Activated CD8-positive, alpha-beta memory T cell treated with anti-CD3 and anti-CD28 coated beads for 1 hour (primary cell): ENCODE data around the gene DENND6A.
"Not testable (repeated sequence)": the region's sequence is repeated elsewhere in the genome, so short reads cannot be mapped to it uniquely, and the experiment has no call there.

Experiments used
- DNase-seq, 2 donors: peaks; one replicate each; pipeline ENCODE4 v3.0.0-alpha.2; 2020; ENCODE audit warnings: low read depth in 1 of 2; ENCODE audit errors: extremely low read depth in 1 of 2

The DENND6A gene, protein sequence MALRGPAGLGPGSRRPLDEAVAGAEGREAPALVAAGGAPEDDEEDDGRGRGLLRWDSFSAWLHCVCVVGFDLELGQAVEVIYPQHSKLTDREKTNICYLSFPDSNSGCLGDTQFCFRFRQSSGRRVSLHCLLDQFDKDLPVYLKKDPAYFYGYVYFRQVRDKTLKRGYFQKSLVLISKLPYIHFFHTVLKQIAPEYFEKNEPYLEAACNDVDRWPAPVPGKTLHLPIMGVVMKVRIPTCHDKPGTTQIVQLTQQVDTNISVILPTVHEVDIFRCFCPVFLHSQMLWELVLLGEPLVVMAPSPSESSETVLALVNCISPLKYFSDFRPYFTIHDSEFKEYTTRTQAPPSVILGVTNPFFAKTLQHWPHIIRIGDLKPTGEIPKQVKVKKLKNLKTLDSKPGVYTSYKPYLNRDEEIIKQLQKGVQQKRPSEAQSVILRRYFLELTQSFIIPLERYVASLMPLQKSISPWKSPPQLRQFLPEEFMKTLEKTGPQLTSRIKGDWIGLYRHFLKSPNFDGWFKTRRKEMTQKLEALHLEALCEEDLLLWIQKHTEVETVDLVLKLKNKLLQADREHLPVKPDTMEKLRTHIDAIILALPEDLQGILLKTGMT

DNA sequence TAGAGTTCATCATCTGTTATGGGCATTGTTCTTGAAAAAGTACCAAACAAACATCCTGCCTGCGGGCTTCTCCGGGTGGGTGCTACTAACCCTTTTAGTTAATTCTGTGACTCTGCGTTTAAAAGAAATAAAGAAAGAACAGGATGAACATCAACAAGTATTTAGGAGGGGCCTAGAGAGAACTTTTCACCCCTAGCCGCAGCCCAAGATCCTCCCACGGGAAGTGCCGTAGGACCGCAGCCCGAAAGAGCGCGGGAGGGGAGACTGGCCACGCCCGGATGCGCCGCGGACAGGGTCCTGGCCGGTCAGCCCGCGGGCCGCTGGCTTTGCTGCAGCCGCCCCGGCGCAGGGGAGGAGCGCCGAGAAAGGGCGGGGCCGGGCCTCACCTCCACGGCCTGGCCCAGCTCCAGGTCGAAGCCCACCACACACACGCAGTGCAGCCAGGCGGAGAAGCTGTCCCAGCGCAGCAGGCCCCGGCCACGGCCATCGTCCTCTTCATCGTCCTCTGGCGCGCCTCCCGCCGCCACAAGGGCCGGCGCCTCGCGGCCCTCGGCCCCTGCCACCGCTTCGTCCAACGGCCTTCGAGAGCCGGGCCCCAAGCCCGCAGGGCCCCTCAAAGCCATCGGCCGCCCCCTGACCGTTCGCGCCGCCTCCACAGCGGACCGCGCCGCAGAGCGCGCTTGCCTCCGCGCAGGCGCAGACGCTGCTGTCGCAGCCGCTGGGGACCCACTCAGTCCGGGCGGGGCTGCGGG is at the start of gene DENND6A:
TSS of gene DENND6A (minus strand) at position 682 of the 752 bp plus-strand sequence. CDS start at position 623, 59 bp downstream.
- peak; percentile 88 to 93 for DNase-seq

DNA sequence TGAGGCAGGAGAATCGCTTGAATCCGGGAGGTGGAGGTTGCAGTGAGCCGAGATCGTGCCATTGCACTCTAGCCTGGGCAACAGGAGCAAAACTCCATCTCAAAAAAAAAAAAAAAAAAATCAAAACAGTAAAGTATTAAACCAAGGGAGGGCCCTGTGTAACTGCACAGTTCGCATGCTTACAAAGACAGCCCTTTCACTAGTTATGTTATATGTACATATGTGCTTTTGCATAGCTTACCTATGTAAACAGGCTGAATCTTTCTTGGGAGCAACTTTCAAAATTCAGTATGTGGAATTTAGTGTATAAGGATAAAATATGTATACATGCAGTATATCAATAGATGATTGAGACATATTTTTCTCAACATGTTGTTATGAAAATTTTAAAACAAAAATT is 47.1 kb upstream of the DENND6A start:
- DNase-seq, result no peak

DNA sequence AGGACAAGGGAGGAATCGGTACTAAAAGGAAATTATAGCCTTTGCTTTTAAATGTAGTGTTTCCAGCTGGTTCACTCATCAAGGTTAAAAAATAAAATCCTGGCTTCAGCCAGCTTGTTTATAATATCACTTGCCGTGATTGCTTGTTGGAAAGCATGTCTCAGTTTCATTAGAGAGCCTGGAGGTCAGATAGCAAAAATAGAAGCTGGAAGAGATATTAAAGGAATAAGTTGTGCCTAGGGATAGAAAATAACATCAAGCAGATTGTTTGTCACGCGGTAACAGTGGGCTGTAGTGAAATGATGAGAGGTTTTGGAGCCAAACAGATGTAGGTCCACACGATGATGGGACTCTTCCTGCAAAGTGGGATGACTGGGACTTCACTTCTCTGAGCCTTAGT is 45.5 kb upstream of the DENND6A start:
- DNase-seq, result no peak

DNA sequence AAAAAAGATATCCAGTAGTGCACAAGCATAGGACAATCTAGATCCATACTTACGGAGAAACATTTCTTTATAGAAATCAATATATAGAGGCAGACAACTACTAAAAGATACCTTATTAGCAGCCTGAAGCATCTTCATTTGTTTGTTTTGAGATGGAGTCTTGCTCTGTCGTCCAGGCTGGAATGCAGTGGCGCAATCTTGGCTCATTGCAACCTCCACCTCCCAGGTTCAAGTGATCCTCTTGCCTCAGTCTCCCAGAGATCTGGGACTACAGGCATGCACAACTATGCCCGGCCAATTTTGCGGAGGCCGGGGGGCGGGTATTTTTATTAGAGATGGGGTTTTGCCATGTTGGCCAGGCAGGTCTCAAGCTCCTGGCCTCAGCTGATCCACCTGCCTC is 45.0 kb upstream of the DENND6A start:
- no peak for DNase-seq

DNA sequence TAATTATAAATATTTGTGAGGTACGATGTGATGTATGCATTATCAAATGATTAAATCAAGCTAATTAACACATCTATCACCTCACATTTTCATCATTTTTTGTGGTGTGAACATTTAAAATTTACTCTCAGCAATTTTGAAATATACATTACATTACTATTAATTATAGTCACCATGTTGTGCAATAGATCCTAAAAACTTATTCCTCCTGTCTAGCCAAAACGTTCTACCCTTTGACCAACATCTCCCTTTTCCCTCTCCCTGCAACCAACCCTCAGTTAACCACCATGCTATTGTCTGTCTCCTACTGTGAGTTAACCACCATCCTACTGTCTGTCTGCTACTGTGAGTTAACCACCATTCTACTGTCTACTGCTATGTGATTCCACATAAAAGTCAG is 42.5 kb upstream of the DENND6A start:
- DNase-seq, result no peak

DNA sequence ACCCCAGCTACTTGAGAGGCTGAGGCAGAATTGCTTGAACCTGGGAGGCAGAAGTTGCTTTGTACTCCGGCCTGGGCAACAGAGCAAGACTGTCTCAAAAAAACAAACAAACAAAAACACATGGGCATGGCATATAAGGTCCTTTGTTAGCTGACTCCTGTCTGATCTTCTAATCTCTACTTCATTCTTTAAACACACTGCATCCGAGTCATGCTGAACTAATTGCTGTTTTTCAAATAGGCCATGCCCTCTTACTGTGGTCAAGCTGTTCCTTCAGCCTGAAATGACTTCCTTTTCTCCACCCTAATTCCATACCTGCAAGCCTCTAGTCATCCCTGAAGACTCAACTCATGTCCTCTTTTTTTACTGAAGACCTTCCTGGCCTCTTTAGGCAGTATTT is 40.9 kb upstream of the DENND6A start:
- no peak for DNase-seq

DNA sequence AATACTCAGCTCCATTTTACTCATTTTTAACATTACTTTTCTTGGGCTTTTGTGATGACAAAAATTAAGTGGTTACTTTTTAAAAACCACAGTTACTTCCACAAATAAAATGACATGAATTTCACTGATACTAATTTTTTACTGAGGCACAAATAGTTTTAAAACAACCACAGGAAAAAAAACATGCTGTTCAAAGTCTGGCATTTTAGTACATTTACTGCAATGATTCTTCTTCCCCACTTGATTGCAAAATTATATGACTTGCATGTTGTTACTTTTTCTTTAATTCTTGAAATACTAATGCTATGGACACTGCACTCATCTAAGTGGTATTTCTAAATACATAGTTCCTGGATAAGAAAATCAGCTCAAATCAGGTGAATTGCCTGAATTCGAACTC is 38.4 kb upstream of the DENND6A start:
- no peak for DNase-seq

DNA sequence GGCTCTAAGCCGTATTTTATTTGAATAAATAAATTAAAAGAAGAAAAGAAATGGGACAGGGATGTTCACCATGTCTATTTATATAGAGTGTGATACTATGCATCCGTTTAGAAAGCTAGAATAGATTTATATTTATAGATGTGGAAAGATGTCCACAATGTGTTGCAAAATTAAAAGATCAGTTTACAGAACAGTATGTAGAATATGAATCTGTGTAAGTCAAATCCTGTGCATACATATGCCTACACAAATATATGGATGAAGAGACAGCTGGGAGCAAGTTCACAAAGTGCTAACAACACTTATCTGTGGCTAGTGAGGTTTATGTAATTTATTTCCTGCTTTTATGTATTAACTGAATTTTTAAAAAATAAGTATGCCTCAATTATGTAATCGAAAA is 37.8 kb upstream of the DENND6A start:
- no peak for DNase-seq

DNA sequence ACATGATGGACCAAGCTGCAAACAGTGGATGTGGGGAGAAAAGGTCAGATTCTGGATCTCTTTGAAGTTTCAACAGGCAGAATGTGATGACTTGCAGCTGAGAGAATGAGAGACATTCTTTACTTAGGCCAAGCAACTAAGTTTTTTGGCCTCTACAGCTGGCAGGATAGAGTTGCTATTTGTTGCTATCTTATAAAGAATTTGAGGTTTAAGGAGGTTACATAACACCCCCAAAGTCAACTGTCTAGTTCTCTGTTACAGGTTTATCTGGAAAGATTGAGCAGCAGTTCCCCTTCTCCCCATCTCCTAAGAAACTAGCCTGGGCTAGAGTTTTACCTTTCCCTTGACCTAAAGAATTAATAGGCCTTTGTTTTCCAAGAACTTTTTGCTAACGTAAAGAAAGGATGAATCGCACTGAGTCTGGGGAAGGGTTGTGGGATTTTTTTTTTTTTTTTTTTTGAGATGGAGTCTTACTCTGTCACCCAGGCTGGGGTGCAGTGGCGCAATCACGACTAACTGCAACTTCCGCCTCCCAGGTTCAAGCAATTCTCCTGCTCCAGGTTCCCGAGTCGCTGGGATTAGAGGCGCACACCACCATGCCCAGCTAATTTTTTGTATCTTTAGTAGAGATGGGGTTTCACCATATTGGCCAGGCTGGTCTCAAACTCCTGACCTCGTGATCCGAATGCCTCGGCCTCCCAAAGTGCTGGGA is 36.6 kb upstream of the DENND6A start:
- DNase-seq, result no peak

DNA sequence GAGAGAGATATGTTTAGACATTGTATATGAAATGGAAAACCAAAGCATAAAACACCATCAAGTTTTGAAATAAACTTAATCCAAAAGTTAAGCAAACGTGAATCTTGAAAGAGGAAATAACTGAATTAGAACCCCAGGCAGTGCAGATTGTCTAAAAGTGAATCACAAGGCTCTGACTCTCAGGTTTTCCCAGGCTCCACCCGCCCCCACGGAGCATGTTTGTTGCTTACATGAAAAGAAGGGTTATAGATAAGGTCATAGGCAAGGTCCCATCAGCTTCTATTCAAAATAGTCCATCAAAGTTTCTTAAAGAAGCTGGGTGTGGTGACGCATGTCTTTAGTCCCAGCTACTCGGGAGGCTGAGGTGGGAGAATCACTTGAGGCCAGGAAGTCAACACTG is 34.2 kb upstream of the DENND6A start:
- DNase-seq, result no peak

DNA sequence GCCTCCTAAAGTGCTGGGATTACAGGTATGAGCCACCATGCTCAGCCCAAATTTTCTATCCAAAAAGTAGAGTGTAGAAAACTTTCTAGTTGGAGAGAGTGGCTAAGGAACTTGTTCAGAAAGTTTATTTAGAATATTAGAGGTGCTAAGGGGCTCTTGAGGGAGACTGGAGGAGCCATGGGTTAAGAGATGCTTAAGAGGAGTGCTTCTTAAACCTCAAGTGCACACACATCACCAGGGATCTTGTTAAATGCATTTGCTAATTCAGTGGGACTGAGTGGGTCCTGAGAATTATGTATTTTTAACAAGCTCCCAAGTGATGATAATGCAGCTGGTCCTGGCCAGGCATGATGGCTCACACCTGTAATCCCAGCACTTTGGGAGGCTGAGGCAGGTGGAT is 33.5 kb upstream of the DENND6A start:
- no peak for DNase-seq

DNA sequence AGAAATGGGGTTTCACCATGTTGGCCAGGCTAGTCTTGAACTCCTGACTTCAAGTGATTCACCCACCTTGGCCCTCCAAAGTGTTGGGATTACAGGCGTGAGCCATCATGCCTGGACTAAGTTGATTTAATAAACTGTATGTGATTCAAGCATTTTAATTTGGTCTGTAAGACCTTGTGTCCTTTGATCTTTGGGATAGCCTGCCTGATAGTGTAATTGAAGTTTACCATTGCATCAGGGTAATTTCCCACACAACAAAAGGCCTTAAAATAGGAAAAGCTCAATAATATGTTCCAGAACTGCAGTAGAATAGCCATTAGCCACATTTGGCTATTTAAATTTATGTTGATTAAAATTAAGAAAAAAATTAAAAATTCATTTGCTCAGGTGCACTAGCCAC is 25.2 kb upstream of the DENND6A start:
- no peak for DNase-seq

DNA sequence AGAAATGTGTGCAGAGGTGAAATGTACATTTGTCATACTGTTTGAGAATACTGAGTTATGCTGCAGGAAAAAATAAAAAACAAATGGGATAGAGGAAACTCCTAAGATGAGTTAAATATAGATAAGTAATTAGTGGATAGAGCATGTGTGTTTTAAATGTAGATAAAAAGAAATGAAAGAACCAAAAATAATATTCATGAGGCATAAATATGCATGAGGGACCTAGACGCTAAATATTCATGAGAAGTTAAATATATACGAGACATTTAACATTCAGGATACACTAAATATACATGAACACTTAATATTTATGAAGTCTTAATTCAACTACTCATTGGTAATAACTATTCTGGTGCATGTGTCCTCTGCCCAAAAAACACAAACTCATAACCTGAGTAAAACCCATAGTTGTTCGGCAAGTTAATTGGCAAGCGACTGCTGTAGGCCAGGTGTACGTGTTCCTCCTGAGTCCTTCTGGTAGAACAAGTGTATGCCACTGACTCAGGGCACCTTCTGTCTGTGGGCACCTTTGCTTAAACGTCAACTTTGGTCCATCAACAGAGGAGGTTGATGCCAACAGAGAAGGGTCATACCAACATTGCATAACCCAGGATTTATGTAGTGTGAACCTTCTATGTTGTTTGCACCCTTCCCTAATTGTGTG is 24.5 kb upstream of the DENND6A start:
- DNase-seq, result no peak

DNA sequence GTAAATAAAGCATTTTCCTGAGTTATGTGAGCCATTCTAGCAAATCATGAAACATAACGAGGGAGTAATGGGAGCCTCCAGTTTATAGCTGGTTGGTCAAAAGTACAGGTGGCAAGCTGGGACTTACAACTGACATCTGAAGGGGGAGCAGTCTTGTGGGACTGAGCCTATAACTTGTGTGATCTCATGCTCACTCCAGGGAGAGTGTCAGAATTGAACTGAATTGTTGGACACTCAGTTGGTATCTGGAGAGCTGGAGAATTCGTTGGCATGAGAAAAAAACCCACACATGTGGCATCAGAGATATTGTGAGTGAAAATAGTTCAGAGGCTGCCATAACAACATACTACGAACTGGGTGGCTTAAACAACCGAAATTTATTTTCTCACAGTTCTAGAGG is 22.8 kb upstream of the DENND6A start:
- DNase-seq, result no peak

DNA sequence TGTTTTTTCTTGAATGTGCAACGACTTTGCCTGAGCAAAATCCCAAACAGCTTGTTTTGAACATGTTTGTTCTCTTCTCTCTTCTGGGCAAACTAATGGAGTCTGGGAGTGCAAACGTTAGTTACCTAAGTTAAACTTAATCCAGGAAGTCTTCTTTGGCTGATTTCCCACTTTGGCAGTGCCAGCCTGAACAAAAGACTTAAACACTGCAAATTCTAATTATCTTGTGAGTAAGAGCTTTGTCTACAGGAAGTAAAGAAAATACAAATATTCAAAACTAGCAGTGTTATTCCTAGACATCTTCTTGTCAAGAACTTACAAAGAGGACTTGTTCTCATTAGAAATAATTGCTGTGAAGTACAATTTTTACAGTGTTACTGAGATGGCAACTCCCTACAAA is 16.7 kb upstream of the DENND6A start:
- DNase-seq, result no peak

DNA sequence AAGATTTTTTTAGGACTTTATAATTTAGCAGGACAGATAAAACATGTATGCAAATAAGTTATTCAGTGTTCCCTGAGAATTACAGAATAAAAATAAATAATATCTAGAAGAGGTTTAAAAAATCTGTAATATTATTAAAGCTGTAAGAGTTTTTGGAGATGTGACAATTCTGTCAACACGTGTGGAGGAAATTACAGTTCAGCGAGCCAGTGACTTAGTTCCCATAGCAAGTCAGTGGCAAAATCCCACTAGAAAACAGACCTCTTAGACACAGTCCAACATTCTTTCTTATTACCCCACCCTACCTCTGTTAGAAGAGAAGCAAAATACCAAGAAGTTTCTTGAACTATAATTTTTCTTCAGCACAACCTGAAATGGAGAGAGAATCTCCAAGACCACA is 16.2 kb upstream of the DENND6A start:
- no peak for DNase-seq

DNA sequence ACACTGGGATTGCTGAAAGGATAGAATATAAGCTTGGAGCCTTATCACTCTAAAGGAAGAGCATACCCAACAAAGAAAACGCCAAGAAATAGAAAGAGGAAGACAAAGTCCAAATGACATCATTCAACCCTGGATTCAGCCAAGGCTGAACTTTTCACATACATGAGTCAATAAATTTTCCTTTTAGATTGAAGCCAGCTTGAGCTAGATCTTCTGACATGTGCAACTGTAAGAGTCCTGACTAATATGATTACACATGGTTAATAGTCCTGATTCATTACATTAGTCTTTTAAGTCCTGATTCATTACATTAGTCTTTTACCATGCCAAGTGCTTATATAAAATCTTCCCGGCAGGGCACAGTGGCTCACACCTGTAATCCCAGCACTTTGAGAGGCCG is 13.6 kb upstream of the DENND6A start:
- no peak for DNase-seq

DNA sequence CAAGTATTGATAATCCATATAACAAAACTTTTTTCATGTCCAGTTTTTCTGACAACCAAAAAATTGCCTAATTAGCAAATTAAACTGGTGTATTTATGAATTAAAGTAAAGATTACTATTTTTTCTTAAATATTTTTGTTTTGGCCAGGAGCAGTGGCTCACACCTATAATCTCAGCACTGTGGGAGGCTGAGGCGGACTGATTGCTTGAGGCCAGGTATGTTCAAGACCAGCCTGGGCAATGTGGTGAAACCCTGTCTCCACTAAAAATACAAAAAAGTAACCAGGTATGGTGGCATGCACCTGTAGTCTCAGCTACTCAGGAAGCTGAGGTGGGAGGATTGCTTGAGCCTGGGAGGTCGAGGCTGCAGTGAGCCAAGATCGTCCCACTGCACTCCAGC is 12.5 kb upstream of the DENND6A start:
- DNase-seq, result not testable (repeated sequence)

DNA sequence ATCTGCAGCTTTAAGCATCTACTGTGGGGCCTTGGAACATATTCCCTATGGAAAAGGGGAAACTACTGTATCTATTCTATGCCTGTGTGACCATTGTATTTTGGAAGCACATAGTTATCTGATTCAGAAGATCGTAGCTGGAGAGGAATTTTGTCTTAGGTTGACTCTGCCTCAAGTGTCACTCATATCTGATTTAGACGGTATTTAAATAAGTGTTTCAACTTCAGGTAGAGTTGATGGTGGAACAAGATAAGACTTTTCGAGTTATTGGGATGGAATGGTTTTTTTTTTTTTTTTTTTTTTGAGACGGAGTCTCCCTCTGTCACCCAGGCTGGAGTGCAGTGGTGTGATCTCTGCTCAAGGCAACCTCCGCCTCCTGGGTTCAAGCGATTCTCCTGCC is 8.9 kb upstream of the DENND6A start:
- DNase-seq, result no peak

DNA sequence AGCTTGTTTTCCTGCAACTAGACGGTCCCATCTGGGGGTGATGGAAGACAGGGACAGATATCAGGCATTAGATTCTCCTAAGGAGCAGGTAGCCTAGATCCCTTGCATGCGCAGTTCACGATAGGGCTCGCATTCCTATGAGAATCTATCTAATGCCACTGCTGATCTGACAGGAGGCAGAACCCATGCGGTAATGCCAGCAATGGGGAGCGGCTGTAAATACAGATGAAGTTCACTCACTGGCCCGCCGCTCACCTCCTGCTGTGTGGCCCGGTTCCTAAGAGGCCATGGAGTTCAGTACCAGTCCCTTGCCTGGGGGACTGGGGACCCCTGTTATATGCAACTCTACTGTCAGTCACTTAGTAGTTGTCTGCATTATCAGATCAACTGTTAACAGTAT is 7.9 kb upstream of the DENND6A start:
- no peak for DNase-seq

DNA sequence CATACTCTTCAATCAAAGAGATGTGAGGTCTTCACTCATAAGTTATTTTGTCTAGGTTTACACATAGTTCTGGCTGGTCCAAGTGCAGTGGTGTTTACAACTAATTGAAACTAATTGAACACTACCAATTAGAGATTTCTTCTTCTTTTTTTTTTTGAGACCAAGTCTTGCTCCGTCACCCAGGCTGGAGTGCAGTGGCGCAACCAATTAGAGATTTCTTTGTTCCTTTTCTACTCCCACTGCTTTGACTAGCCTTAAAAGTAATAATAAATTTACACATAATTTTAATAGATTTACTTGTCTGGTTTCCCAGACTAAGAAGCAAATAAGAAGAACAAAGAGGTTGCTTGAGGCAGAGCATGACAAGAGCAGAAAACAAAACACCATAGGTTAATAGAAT is 6.7 kb upstream of the DENND6A start:
- DNase-seq, result no peak
